ENCODE data around the gene KIDINS220. TPM values are rescaled to one million over a fixed set of nuclear protein-coding genes. Genes with fewer than 3 reads are reported as not detected.
A peak's percentile ranks its signal among the peaks of the same experiment; 100 is the strongest.

Gene KIDINS220
- 22.2 and 23.8 TPM in 2 replicates for total RNA-seq (2014; rRNA removed; shearing (Covaris generic))

- peak; percentile 81 for DNase-seq (ENCODE audit: low read depth)
Measured at GRCh38 chr2:8836971-8837794, at the start of gene KIDINS220. TSS of gene KIDINS220 (minus strand) at chr2:8837613. CDS start at chr2:8827093, 10,520 bp downstream.

DNA sequence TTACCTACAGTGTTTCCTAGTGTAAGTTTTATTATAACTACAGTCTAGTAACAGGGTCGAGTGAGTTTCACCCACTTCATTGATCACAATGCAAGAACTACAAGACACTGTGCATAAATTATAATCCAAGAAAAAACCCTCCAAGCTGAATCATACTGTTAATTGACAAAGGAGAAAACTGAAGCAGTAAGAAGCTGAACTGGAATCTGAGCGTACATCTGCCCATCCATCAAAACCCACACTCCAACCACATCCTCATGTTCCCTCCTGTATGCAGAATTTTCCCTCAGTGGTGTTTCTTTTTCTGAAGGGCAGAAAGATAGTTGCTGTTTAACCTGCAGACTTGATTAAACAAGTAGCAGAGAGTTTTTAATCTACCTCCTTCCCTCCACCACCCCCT, 49.5 kb upstream of the KIDINS220 start:
- no peak for DNase-seq (ENCODE audit: low read depth)

DNA sequence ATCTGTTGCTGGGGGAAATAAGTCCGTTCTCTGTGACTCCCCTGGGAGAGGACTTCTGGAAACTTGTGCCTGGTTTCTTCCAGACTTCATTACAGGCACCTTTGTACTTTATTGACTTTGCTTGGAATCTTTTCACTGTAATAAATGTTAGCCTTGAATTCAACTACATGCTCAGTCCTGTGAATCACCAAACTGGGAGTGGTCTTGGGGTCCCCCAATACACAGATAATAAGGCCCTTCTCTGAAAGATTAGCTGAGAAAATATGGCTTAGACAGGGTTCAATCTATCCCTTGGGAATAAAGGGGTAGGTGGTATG, 48.7 kb upstream of the KIDINS220 start:
- DNase-seq (ENCODE audit: low read depth), result no peak

DNA sequence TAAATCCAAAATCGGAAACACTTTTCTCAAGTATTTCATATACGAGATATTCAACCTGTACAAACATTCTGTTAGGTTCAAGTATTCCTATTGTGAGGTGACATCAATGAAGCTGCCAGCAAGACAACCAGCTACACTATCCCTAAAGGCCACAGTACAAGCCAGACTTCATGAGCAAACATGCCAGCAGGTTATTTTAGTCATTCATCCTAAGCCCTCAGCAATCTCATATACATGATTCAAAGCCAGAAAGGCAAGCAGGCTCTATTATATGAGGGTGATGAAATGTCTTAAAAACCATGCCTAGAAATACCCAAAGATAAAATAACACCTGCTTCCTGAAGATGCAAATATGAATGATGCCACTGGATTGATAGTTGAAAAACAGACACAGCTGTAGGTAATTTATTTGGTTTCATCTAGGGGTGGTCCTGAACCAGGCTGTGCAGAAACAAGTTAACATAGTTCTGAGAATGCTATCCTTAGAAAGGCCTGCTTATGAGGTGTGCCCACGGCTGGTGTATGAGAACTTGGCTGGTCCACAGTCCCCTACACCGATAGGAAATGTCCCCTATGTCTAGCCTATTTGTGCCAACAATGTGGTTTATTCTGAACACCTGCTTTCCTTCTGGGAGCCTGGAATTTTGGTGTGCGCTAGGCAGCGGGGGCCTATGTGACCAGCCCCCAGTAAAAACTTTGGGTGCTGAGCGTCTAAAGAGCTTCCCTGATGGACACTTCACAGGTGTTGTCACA, 48.2 kb upstream of the KIDINS220 start:
- DNase-seq (ENCODE audit: low read depth), result no peak

DNA sequence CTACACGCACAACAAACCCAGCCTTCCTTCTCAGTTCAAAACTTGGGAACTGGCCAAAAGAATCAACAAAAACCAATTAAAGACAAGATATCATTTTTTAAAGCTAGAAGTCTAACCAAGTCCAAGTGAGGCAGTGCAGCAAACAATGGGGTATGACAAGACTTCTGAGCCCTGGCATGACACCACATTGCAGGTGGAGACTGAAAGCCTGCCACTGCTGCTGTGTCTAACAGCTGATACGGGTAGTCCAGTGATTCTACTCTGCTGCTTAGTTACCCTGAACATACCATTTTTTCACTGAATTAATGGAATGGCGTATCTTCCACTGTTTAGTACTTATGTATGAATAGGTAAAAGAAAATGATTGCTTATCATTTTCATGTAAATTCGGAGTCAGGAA, 47.4 kb upstream of the KIDINS220 start:
- no peak for DNase-seq (ENCODE audit: low read depth)

- peak; percentile 16 for DNase-seq (ENCODE audit: low read depth)
Measured at GRCh38 chr2:8882094-8882493, 44.7 kb upstream of the KIDINS220 start.

- no peak for DNase-seq (ENCODE audit: low read depth)
Measured at GRCh38 chr2:8877894-8878293, 40.5 kb upstream of the KIDINS220 start.

- no peak for DNase-seq (ENCODE audit: low read depth)
Measured at GRCh38 chr2:8877332-8877731, 39.9 kb upstream of the KIDINS220 start.

DNA sequence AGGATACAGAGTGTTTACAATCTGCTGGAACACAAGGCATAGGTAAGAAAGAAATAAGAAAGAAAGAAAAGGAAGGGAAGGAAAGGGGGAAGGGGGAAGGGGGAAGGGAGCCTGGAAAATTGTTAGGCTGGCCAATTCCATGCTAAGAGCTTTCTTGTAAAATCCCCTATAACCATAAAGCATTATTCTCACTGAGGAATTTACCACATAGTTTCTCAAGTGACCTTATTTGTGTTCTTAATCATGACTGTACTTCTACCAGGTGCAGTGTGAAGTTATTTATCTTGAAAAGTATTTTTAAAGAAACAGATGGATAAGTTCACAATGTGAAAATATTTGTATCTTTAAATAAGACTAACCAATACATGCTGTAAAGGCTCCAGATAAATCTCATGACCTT, 39.2 kb upstream of the KIDINS220 start:
- DNase-seq (ENCODE audit: low read depth), result no peak

GRCh38 chr2:8872821-8873432, 35.5 kb upstream of the KIDINS220 start:
- peak; percentile 57 for DNase-seq (ENCODE audit: low read depth)

- no peak for DNase-seq (ENCODE audit: low read depth)
Measured at GRCh38 chr2:8870441-8870840, 33.0 kb upstream of the KIDINS220 start.

- no peak for DNase-seq (ENCODE audit: low read depth)
Measured at GRCh38 chr2:8867363-8867762, 29.9 kb upstream of the KIDINS220 start.

DNA sequence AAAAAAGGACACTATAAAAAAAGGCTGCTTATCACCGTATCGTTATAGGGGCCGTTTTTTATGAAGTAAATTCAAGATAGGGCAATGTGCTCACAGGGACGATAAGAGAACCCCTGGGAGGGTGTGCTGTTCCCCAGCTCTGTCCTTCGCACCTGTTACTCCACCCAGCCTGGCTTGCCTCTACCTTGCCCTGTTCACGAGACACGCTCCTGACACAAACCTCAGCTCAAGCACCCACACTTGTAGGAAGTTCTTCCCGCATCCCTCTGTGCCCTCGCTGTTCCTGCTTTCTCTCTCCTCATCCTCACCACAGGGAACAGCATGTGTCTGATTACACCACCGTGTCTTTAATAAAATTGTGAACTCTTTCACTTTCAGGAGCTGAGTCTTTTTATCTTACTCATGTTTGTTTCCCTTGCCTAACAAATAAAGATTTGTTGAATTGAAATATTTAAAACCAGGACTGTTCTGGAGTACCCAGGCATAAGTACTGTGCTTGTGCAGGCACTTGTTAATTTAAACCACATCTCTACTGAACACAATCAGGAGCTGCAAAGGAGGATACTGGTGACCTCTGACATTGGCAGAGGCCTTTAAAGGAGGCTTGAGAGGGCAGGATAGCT, 26.0 kb upstream of the KIDINS220 start:
- no peak for DNase-seq (ENCODE audit: low read depth)

DNA sequence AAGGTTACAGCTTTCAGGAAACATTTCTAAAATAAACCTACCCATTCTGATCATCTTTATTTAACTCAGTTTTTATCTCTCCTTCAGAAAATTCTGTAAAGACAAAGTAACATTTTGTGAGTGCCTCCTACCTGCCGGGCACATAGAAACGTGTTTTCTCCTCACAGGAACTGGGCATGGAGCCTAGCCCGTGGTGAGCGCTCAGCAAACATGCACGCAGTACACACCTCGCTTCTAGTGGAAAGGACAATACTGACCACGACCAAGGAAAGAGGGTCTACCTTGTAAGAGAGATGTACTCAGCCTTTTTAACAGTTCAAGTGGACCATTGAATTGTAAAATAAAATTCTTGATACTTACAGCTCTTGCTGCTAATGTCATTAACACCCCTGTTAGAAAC, 24.8 kb upstream of the KIDINS220 start:
- no peak for DNase-seq (ENCODE audit: low read depth)

GRCh38 chr2:8861797-8862196, 24.4 kb upstream of the KIDINS220 start:
- no peak for DNase-seq (ENCODE audit: low read depth)

DNA sequence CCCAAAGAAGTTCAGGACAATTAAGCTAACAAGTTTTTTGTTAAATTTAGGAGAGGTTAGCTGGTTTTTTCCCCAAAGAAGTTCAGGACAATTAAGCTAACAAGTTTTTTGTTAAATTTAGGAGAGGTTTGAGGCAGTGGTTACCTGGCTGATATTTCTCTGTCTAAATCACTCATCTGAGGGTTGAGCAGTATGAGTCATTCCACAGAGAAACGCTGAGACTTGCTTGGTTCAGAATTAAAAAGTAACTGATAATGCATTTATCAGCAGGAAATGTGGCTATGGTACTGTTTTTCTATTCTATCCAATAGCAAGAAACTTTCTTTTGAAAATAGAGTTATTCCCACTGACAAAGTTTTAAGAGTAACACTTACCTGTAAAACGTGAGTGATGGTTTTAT, 22.8 kb upstream of the KIDINS220 start:
- no peak for DNase-seq (ENCODE audit: low read depth)

DNA sequence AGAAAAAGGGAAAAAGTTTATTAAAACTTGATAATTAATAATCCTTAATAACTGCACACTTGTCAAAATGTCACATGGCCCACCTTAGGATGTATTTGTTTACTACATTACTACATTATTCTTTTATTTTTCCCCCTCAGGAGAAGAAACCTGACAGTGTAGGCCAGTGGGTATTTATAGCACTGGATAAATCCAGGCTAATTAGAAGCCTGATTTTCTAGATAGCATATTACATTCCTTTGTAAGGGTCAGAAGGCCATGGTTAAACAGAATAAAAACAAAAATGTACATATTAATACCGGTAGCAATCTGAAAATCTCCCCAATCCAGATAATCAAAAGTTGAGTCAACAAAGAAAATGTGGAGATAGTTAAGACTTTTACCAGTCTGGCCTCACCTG, 21.5 kb upstream of the KIDINS220 start:
- DNase-seq (ENCODE audit: low read depth), result no peak

GRCh38 chr2:8858264-8858663, 20.9 kb upstream of the KIDINS220 start:
- DNase-seq (ENCODE audit: low read depth), result no peak

- no peak for DNase-seq (ENCODE audit: low read depth)
Measured at GRCh38 chr2:8857709-8858108, 20.3 kb upstream of the KIDINS220 start.

DNA sequence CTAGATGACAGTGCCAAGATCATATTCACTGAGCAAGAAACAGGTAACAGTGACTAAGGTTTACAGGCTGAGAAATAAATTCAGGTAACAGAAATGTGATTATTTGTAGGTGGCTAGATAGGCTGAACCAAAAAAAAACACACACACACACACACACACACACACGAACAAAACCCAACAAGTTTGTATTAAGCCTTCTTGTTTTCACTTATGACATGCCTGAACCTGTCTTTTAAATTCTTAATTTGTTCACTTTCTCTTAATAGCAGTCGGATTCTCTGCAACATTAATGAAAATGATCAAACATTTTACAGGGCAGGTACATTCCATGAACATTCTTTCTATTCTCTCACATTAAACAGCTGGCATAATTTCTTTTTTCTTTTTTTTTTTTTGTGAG, 18.8 kb upstream of the KIDINS220 start:
- no peak for DNase-seq (ENCODE audit: low read depth)

- DNase-seq (ENCODE audit: low read depth), result no peak
Measured at GRCh38 chr2:8855010-8855409, 17.6 kb upstream of the KIDINS220 start.

DNA sequence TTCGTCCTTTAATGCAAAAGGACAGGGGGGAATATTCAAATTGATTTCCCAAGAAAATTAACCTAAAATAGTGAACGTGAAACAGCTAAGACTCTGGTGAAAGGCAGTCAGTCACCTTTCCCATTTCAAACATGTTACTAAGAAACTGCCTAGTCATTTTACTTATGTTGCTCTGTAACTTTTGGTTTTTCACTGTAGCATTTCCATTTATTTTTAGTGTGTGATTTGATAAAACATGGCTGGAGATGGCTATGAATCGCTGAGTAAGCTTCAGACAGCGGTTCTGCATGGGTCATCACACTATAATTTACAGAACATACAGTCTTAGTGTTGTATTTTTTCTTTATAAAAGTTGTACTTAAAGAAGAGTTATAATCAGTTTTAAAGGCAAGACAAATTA, 16.0 kb upstream of the KIDINS220 start:
- DNase-seq (ENCODE audit: low read depth), result no peak
